NCI-H1694 (cell line): ENCODE data around the gene LY86.

ENCODE experiments used
- DNase-seq: peaks from one replicate; lab custom pipeline; 2025; lab: John Stamatoyannopoulos, UW

LY86 gene

DNA sequence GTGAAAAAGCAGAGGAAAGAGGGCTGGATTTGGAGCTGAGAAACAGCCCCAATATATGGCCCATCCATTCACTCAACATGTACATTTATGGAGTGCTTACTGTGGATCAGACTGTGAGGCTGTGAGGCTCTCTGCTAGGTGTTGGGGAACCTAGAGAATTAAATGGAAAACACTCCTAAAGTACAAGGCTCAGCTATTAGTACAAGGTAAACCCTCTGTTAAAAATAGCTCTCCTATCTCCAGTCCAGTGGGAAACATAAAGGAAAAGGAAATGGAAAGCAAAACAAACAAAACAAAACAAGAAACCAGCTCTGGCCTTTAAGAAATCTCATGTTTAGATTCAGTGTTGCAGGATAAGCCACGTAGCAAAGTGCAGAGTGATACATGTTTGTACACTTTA is 35.0 kb downstream of the LY86 start:
- DNase-seq = no peak

DNA sequence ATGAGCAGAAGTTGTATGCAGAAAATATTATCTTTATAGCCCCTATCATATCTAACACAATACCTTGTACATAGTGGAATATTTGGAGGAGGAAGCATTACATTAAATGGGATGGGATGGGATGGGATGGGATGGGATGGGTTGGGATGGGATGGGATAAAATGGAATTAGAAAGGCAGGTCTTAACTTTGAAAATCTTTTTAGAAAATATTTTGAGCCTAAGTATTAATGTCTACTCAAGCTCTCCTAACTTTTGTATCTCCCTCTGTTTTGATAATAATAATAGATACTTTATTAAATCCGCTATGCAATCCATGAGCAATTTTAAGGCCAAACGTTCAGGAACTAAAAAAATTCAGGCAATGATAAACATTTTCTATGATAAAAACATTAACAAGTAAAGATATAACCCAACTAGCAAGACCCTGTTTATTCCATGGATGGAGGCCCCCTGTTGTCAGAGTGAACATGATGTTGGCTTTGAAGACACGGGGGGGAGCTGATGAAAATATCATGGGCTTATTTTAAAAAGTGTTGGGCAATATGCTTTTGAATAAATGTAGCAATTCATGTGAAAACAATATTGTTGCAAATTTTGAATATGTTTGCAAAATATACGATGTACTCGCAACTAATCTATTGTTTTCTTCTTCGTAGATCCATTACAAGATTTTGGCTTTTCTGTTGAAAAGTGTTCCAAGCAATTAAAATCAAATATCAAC is 35.9 kb downstream of the LY86 start:
- DNase-seq = no peak

DNA sequence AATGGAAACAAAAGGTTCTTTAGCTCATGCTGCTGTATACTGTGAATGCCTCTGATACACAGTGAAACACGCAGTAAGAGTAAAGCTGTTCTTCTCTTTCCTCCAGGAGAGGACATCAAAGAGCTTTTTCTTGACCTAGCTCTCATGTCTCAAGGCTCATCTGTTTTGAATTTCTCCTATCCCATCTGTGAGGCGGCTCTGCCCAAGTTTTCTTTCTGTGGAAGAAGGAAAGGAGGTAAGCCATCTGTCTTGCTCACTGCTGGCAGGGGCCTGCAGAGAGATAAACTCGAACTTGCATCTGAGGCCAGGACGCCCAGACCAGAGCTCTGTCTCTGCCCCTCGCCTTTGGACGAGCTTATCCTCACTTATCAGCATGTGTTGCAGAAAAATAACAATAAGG is 37.7 kb downstream of the LY86 start:
- DNase-seq = no peak

DNA sequence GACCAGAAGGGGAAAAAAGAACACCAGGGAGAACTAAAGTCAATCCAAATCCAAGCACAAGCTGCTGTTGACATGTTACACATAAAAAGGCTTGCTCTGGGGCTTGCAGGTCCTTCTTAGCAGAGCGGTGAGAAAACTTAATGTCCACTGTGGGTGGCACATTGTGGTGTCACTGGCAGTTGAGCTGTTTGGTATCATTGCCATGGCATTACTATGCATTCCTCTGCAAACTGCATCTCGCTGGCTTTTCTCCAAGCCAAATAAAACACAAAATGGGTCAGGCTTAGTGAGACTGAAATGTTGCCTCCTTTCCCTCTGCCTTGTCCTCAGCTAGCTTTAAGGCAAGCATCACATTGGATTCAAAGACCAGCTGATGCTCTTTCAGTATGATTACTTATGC is 40.9 kb downstream of the LY86 start:
- peak; percentile 53 for DNase-seq

DNA sequence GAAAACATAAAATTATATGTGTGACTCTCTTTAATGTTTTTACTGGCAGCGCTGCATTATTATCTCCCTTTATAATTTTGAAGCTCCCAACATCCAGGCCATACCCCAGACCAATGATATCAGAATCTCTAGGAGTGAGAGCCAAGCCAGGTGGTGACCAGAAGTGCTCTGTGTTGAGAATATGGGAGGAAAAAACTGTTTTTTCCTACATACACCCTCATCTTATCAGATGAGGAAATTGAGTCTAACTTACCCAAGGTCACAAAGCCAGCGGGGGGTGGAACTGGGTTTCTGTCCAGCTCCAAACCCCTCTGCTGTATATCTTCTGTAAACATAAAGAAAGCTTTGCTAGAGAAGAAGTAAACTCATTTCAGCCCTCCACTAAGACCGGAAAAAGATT is 42.5 kb downstream of the LY86 start:
- no peak for DNase-seq

DNA sequence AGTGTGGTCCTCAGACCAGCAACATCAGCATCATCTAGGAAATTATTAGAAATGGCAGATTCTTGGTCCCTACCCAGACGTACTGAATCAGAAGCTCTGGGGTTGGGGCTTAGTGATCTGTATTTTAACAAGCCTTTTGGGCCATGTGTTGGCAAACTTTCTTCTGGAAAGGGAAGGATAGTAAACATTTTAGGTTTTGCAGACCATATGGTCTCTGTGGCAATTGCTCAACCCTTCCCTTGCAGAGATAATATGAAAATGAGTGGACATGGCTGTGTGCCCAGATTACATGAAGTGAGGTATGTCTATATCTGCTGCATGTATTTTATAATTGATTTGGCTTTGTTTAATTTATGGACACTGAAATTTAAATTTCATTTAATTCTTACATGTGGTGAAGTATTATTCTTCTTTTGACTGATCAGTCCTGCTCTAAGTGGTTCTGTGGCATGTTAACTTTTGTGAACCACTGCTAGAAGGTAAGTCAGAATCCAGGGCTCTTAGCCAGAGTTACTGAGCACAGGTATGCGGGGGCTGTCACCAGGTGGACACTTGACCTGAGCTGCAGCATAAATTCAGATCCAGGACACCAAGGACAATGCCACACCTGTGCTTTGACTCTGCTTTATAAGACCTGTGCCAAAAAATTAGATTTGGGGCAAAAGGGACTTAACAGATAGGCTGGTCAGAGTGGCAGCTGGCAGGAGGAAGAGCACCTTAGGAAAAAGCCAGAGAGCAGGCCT is 43.2 kb downstream of the LY86 start:
- peak; percentile 100 for DNase-seq

DNA sequence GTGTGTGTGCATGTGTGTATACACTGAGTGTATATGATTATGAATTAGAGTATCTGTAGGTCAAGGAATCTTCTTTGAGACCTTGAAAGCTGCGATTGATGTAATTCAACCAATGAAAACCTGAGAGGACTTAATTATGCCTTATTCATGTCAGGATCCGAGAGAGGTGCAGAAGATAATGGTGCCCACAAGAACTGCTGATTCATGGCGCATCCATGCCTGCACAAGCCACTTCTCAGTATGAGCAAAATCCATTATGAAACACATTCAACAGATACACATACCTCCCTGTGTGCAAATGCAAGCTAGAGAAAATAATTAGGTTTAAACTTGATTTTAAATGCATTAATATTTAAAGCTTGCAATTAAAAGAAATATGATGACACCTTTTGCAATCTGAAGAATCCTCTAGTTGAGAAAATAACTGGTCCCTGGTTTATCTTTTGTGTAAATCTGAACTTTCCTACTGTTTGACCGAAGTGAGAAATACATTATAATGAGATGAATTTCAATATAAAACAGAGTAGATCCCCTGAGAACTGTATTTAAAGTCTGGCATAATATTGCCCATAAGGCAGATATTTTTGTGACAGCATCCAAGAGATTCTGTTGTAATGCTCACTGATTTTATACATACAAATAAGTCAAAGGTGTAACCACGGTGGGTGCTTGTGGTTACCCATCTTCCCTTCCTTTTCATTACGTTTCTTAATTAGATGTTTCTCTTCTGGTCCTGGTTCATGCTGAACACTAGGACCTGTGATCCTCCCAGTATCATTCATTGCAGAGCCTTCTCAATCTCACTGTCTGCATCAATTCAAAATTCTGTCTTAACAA is 45.6 kb downstream of the LY86 start:
- no peak for DNase-seq

DNA sequence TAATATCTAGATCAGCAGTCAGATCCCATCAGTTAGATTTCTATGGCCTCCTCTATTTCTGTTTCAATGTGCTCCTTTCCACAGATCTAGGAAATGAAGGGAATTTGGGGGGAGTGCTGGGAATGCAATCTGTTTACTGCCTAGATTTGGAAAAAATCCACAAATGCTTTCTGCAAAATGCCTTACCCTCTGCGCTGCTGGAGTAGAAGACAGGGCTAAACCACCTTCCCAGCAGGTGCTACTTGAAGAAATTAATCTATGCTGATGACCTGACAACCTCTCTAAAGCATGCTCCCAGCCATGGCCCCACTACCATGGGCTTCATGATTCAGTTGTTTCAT is 46.2 kb downstream of the LY86 start:
- DNase-seq = peak; percentile 30

DNA sequence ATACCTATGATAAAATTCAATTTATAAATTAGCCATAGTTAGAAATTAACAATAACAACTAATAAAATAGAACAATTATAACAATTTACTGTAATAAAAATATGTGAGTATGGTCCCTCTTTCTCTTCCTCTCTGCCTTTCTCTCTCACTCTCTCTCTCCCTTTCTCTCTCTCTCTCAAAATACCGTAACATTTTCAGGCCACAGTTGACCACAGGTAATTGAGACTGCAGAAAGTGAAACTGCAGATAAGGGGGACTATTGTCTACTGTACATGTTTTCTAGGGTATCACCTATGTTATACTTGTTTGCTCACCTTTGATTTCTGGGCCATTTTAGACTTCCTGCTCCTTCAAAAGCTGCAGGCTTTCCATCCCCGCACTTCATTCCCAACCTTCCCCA is 46.8 kb downstream of the LY86 start:
- DNase-seq = no peak

DNA sequence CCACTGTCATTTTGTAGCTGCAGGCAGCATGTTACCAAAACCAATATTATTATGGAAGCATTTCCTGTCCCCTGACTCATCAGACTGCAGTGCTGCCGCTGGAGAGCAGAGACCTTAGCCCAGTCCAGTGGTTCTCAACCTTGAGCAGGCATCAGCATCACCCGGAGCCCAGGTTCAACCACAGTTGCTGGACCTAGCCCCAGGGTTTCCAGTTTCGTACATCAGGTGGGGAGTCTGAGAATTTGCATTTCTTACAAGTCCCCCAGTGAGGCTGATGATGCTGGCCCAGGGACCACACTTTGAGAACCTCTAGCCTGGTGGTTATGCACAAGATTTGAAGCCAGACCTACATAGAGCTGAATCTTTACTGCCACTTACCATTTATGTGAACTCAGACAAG is 47.3 kb downstream of the LY86 start:
- DNase-seq = no peak

DNA sequence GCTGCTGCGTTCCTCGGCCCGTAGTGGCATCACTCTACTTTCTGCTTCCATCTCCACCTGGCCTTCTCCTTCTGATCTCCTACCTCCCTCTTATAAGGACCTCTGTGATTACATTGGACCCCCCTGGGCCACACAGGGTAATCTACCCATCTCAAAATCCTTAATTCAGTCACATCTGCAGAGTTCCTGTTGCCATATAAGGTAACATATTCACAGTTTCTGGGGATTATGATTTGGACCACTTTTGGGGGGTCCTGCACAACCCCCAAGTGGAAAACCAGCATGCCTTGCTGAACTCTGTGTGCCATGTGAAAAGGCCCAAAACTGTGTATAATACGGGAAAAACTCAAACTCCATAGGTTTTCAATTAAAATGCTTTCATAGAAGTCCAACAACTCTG is 51.1 kb downstream of the LY86 start:
- DNase-seq = no peak

DNA sequence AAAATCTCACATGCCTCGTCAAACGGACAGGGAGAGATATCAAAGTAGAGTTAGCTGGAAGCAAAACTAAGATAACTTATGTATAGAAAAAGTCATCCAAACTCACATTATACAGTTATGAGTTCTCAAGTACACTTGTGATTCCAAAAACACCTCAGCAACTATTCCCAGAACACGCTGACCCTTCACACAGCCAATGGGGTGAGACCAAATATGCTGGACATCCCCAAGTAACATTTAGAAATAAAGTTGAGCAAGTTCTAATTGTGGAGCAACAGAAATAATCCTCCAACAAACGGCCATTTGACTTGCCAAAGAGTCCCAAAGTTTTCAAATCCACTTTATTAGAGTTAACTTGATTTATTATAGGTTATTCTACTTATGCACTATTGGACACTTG is 52.4 kb downstream of the LY86 start:
- no peak for DNase-seq

DNA sequence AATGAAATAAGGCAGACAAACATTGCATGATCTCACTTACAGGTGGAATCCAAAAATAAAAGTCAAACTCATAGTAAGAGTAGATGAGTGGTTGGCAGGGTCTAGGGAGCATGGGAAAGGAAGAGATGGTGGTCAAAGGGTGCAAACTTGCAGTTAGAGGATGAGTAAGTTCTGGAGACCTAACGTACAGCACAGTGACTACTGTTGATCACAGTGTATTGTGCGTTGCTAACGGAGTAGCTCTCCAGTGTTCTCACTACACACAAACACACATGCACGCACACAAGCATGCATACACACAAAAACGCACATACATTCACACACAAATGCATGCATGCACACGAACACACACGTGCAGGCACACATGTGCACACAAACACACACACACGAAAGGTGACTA is 54.9 kb downstream of the LY86 start:
- no peak for DNase-seq

DNA sequence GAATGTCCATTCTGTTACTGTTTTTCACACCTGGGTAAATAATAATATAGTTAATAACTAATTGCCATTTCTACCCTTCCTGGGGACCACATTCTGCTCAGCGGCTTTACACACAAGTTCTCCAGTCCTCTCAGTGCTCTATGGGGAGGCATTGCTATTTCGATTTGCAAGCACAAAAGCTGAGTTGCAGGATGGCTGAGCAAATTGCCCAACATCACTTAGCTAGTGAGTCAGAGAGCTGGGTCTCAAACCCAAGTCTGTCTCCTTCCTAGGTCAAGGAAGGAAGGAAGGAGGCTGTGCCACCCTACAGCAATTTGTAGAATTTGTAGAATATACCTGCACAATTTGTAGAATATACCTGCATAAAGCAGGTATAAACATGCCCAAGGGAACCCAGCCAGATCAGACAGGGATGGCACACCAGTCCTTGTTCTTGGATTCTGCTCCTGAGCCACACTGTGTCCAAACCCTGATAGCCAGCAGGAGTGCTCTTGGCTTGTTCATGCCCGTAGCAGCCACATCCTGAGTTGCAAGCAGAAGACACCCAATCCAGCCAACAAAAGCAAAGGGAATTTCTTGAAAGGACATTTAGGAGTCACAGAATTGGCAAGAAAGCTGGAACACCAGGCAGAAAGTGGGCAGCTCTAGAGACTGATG is 56.9 kb downstream of the LY86 start:
- DNase-seq = no peak

DNA sequence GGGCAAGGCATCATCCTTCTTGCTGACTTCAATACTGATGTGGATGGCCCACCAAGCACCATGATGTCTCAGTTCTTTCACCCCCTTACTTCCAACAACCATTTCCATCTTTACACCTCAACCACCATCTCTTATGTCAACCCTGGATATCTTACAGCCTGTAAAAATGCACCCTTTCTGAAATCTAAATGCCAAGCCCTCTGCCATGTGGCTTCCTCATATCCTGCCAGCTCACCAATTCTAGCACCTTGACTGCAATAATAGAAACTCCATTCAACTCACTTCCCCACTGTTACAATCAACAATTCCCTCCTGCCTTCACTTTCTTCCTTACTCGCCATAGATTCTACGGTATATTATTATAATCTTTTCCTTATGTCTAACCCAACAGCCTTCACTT is 57.9 kb downstream of the LY86 start:
- no peak for DNase-seq

DNA sequence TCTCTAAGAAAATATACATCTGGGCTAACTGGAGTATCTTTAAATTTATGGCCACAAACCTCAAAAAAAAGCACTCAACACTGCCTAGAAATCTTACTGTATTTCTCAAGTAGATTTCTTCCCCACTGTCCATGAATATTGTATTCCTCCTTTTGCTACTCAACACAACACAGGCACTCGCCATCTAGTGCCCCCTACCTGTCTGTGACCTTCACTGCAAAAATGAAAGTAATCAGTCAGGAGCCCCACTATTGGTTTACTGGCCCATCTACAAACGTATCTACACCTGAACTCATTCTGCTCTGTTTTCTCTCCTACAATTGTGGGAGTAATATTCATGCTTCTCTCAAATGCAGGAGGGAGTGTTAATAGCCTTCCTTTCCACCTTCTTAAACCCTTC is 58.3 kb downstream of the LY86 start:
- DNase-seq = no peak

DNA sequence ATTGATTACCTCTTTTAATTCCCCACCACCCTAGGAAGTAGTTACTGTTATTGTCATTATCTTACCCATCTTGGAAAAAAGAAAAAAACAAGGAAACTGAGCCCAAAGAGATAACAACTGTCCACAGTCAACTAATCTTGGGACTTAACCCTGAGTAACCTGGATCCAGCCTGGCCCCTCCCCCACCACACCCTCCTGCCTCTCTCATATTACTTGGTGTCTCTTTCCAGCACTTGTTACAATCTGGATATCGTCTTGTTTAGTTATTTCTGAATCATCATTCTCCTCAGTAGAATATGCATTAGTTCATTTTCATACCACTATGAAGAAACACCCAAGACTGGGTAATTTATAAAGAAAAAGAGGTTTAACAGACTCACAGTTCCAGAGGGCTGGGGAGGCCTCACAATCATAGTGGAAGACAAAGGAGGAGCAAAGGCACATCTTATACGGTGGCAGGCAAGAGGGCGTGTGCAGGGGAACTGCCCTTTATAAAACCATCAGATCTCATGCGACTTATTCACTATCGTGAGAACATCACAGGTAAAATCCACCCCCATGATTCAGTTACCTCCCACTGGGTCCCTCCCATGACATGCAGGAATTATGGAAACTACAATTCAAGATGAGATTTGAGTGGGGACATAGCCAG is 60.3 kb downstream of the LY86 start:
- DNase-seq = no peak

DNA sequence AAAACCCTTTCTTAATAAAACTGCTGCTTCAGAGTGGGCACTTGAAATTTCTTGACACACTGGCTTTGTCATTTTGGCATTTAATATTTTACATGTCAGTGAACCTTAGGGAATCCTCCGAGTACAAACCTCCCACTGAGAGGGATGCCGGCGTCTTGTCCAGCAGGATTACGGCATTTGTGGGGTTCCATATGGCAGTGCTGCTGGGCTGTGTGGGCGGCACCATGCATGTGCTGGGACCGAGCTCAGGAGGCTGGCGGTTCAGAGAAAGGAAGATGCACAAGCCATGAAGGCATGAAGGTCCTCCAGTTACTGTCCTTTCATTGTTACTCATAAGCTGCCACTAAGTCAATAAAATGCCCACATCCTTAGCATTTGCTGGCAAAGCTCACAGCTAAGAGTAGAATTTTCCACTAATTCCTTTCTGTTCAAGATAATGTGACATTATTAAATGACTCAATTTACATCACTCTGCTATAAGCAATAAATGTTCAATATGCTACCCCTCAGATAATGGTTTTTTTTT is 61.4 kb downstream of the LY86 start:
- DNase-seq = no peak

DNA sequence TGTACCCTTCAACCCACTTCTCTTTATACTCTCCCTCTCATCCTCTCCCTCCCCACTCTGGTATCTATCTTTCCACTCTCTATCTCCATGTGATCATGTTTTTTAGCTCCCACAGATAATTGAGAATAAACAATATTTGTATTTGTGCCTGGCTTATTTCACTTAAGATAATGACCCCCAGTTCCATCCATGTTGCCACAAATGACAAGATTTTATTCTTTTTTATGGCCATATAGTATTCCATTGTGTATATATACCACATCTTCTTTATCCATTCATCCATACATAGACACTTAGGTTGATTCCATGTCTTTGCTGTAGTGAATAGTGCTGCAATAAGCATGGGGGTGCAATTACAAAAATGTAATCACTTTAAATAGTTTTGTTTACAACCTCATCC is 62.3 kb downstream of the LY86 start:
- DNase-seq = no peak

DNA sequence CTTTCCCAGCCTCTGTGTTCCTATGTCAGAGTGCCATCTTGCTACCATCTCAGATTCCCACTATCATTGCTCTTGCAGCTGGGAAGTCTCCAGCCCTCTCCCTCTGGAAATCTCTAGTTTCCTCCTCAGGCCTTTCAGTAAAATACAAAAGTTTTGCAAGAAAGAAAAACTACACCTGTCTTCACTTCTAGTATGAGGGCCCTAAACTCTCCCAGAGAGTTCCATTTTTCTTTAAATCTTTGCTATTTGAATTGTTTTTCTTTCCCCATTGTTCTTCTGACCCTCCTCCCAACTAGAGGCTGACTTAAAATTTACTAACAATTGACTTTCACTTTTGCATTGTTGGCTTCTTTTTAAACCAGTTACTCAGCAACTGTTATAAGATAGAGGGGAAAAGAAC is 62.8 kb downstream of the LY86 start:
- DNase-seq = no peak

DNA sequence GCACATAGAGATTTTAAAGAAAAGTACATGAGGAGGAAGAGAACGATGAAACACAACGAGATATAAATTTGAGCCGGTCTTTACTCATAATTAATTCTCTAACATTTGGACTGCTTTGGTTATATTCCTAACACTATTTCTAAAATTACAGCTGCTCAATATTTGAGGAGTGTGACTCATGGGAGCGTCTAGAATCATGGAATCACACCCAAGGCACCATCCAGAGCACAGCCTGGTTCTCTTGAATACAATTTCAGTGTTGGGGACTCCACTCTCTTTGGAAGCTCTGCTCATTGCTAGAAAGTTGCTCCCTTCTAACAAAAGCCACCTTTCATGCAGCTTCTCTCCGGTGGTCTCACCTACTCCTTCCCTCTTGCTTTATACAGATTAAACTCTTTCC is 64.4 kb downstream of the LY86 start:
- DNase-seq = no peak
